ENCODE results near the gene HSPA1B.
"Not testable (repeated sequence)": the region's sequence is repeated elsewhere in the genome, so short reads cannot be mapped to it uniquely, and the experiment has no call there.

HSPA1B gene

GRCh38 chr6:31799781-31800180 is 27.8 kb upstream of the HSPA1B start:
- DNase-seq, result no peak

GRCh38 chr6:31801031-31801927 is 26.3 kb upstream of the HSPA1B start:
- DNase-seq, result not testable (repeated sequence)

- DNase-seq, result no peak
Measured at GRCh38 chr6:31805939-31806469, 21.5 kb upstream of the HSPA1B start.

- peak; percentile 94 to 95 for DNase-seq
Measured at GRCh38 chr6:31806470-31807272, 20.9 kb upstream of the HSPA1B start, which contains the start of gene LSM2. TSS of gene LSM2 (minus strand) at chr6:31806966. CDS start at chr6:31806757, 209 bp downstream.

- DNase-seq, result not testable (repeated sequence)
Measured at GRCh38 chr6:31808599-31808998, 18.9 kb upstream of the HSPA1B start.

GRCh38 chr6:31811645-31812044 is 15.9 kb upstream of the HSPA1B start:
- no peak for DNase-seq

GRCh38 chr6:31813465-31813849 is 14.1 kb upstream of the HSPA1B start:
- DNase-seq, result no peak

GRCh38 chr6:31814677-31815024 is 12.9 kb upstream of the HSPA1B start:
- peak; percentile 93 to 94 for DNase-seq

- peak; percentile 92 to 97 for DNase-seq
Measured at GRCh38 chr6:31815025-31815838, 12.3 kb upstream of the HSPA1B start, which contains the start of the genes HSPA1A and HSPA1L. TSS of gene HSPA1A (plus strand) at chr6:31815543. CDS start at chr6:31815757, 214 bp downstream. TSS of gene HSPA1L (minus strand) at chr6:31815283. CDS start at chr6:31811972, 3,311 bp downstream.

- not testable (repeated sequence) for DNase-seq
Measured at GRCh38 chr6:31817133-31817928, 10.2 kb upstream of the HSPA1B start.

- DNase-seq, result not testable (repeated sequence)
Measured at GRCh38 chr6:31817929-31818511, 9.5 kb upstream of the HSPA1B start.

- DNase-seq, result no peak
Measured at GRCh38 chr6:31819871-31820299, 7.7 kb upstream of the HSPA1B start.

- not testable (repeated sequence) for DNase-seq
Measured at GRCh38 chr6:31820399-31820798, 7.1 kb upstream of the HSPA1B start.

- DNase-seq, result peak; percentile 57 to 65
Measured at GRCh38 chr6:31821301-31822035, 6.1 kb upstream of the HSPA1B start.

- peak; percentile 51 to 62 for DNase-seq
Measured at GRCh38 chr6:31822036-31822821, 5.3 kb upstream of the HSPA1B start.

- DNase-seq, result not testable (repeated sequence)
Measured at GRCh38 chr6:31823592-31824196, 3.8 kb upstream of the HSPA1B start.

- no peak for DNase-seq
Measured at GRCh38 chr6:31825553-31825952, 2.0 kb upstream of the HSPA1B start.

- DNase-seq, result no peak
Measured at GRCh38 chr6:31826793-31827285, 699 bp upstream of the HSPA1B start.
